NT2/D1 (cell line): ENCODE data around the gene RERE.

Experiments used
- SUZ12 ChIP-seq: IDR thresholded peaks from 2 replicates; pipeline ENCODE4 v1.6.1; 2011; ENCODE audit not compliant: insufficient read length, insufficient read depth; ENCODE audit errors: extremely low read depth
- YY1 ChIP-seq: IDR thresholded peaks from 2 replicates; pipeline ENCODE4 v1.6.1; 2011; ENCODE audit not compliant: insufficient read length, insufficient read depth

GRCh38 chr1:8562222-8562621 is 255.2 kb downstream of the RERE start:
- TF ChIP-seq SUZ12, result no peak
- no peak for TF ChIP-seq YY1
